Pancreas (tissue), 10 donors: ENCODE data around the gene PRR12. TPM values are rescaled to one million over a fixed set of nuclear protein-coding genes. Genes with fewer than 3 reads are reported as not detected.

Experiments used
- ATAC-seq, 4 donors: fragments of 200-7000 bp; cut with Tn5 transposase; one replicate each; pipeline versions ENCODE4 v1.8.0 to v1.9.1; 2020; ENCODE audit warnings: mild to moderate bottlenecking in 4 of 4, moderate library complexity in 4 of 4
- DNase-seq, 6 donors: peaks; one replicate each; pipeline ENCODE4 v3.0.0-alpha.2; 2020
- FAIRE-seq: peaks from 2 replicates; lab custom pipeline; 2012; peaks lifted over from hg19 to GRCh38; lab: Jason Lieb, UNC
- H3K27ac ChIP-seq, 4 donors: fragments of 200-600 bp; sonication (generic); 1 replicate in 3 of 4; 2 replicates in 1 of 4; pipeline versions ENCODE4 v1.5.0 to v1.8.0; 2020
- H3K27me3 ChIP-seq, 4 donors: fragments of 200-600 bp; one replicate each; pipeline ENCODE4 v1.8.0; 2021
- H3K36me3 ChIP-seq, 3 donors: fragments of 200-600 bp; sonication (generic) in 1 of 3; one replicate each; pipeline versions ENCODE4 v1.5.0 to v1.8.0; 2020 to 2021
- H3K4me1 ChIP-seq, 3 donors: fragments of 200-600 bp; one replicate each; pipeline ENCODE4 v1.8.0; 2021
- H3K4me3 ChIP-seq, 4 donors: fragments of 200-600 bp; sonication (generic) in 2 of 4; one replicate each; pipeline versions ENCODE4 v1.5.0 to v1.8.0; 2020 to 2021
- H3K9me3 ChIP-seq, 4 donors: fragments of 200-600 bp; one replicate each; pipeline ENCODE4 v1.8.0; 2021
- CTCF ChIP-seq, 4 donors: fragments of 200-600 bp; sonication (generic) in 3 of 4; IDR thresholded peaks; one replicate each; pipeline versions ENCODE4 v1.5.0 to v1.8.0; 2021; ENCODE audit warnings: antibody characterized with exemption in 4 of 4
- WGBS, 2 donors: extraction: QIAGEN DNeasy Blood & Tissue Kit; methylation state at CpG; one replicate each; pipeline ENCODE4 v1.1.7; 2013; 5-methylcytosine and 5-hydroxymethylcytosine counted together
- intact Hi-C, 3 donors: fragments of 100-400 bp; cut with DNase I; formaldehyde crosslinking; loops; one replicate each; pipeline versions ENCODE4 v1.11.1 to v1.14.2; 2022
- polyA plus RNA-seq, 2 donors: library from polyadenylated mRNA; stranded (reverse); fragments of 200-250 nt; gene quantifications; one replicate each; pipeline ENCODE4 v1.2.3, GENCODE V29; 2013
- total RNA-seq, 6 donors: library from RNA; stranded (reverse); fragmentation: NEBNext Ultra II Directional in 4 of 6; extraction: Animal tissue kit (Norgen Biotek cat#: 25700) in 4 of 6; gene quantifications; one replicate each; pipeline versions ENCODE4 v1.2.1 to v1.2.4, GENCODE V29; 2021 to 2023
- donor health status: healthy with polysubstance abuse.
- donor health status: DM: no; HTN: no; CAD: no; lungs with moderate emphysema.
- donor health status: DM: no; HTN: no; CAD: no.
- donor health status: control.
- donor health status: control.
- donor health status: Bipolar disorder and iron deficiency.
- donor health status: DM: yes; HTN: yes; CAD: no.
- donor health status: DM: no; HTN: no; CAD: no.
- donor health status: DM: no; HTN: no; CAD: no.
- donor health status: DM: yes; HTN: yes; CAD: no.

Gene PRR12
- total and polyA plus RNA-seq, 8 donors, result 8.3 to 18.9 (median 11.1) TPM

GRCh38 chr19:49660338-49660961 is 69.5 kb downstream of the PRR12 start:
- intact Hi-C loops, result no loop called here
- Histone ChIP-seq H3K27me3 (no peaks in the 10 kb centered on the region), H3K36me3 (peaks cover 0 to 32% (median 11%) of the 10 kb centered on the region in 3 donors), H3K9me3 (no peaks in the 10 kb centered on the region), H3K27ac (no peak overlapping the region), H3K4me3 (no peak overlapping the region), H3K4me1 (peaks cover 0 to 7% (median 0%) of the 10 kb centered on the region in 3 donors)
- FAIRE-seq (no peak), ATAC-seq (no peak), DNase-seq (peak in 1 of 6 donors; percentile 51)
- no peak for TF ChIP-seq CTCF (IDR thresholded peaks at IDR 0.05)
- WGBS, 2 donors, result 86 to 90% methylated on average over 15 of the region's 15 CpGs

GRCh38 chr19:49662011-49662410 is 71.0 kb downstream of the PRR12 start:
- intact Hi-C loops, result no loop called here
- H3K9me3 ChIP-seq, result no peaks in the 10 kb centered on the region
- no peaks in the 10 kb centered on the region for H3K27me3 ChIP-seq
- WGBS, 2 donors, result 91% methylated on average over 16 of the region's 16 CpGs
- H3K27ac ChIP-seq, result no peak overlapping the region
- no peak overlapping the region for H3K4me3 ChIP-seq
- DNase-seq (peak in 2 of 6 donors; percentile 48 to 73), FAIRE-seq (no peak), ATAC-seq (no peak)
- H3K36me3 ChIP-seq, result peaks cover 0 to 28% (median 11%) of the 10 kb centered on the region in 3 donors
- H3K4me1 ChIP-seq, result peaks cover 0 to 7% (median 5%) of the 10 kb centered on the region in 3 donors
- TF ChIP-seq CTCF (IDR thresholded peaks at IDR 0.05), result no peak

- FAIRE-seq (no peak), ATAC-seq (no peak), DNase-seq (peak in 1 of 6 donors; percentile 53)
- intact Hi-C loops, result no loop called here
- Histone ChIP-seq H3K27ac (no peak overlapping the region), H3K9me3 (no peaks in the 10 kb centered on the region), H3K27me3 (no peaks in the 10 kb centered on the region), H3K36me3 (peaks cover 0 to 16% (median 11%) of the 10 kb centered on the region in 3 donors), H3K4me1 (peaks cover 0 to 7% (median 5%) of the 10 kb centered on the region in 3 donors), H3K4me3 (no peak overlapping the region)
- no peak for TF ChIP-seq CTCF (IDR thresholded peaks at IDR 0.05)
- WGBS, 2 donors, result 86 to 87% methylated on average over 12 of the region's 12 CpGs
These were observed 72.2 kb downstream of the PRR12 start for GRCh38 chr19:49663224-49663623.

GRCh38 chr19:49664171-49665035 is 73.4 kb downstream of the PRR12 start:
- TF ChIP-seq CTCF (IDR thresholded peaks at IDR 0.05), result no peak
- peaks cover 0 to 7% (median 5%) of the 10 kb centered on the region in 3 donors for H3K4me1 ChIP-seq
- intact Hi-C loops, result no loop called here
- no peaks in the 10 kb centered on the region for H3K9me3 ChIP-seq
- H3K4me3 ChIP-seq, result peak overlapping the region; percentile 45 to 80 (median 67)
- WGBS, 2 donors, result 1% methylated on average over 52 to 53 of the region's 53 CpGs
- no peaks in the 10 kb centered on the region for H3K27me3 ChIP-seq
- peaks cover 0 to 10% (median 9%) of the 10 kb centered on the region in 3 donors for H3K36me3 ChIP-seq
- no peak for FAIRE-seq
- ATAC-seq, result peak; percentile 70 to 89 (median 83)
- DNase-seq, result peak; percentile 86 to 98 (median 92)
- H3K27ac ChIP-seq, result peak overlapping the region; percentile 77 to 91 (median 79)
